GM11168 (cell line): Measurements from ENCODE around the gene NELFCD.
"Not testable (repeated sequence)": the region's sequence is repeated elsewhere in the genome, so short reads cannot be mapped to it uniquely, and the experiment has no call there.

Experiments used
- in situ Hi-C: fragments of 300-500 bp; cut with MboI; formaldehyde crosslinking; loops from one replicate; pipeline ENCODE4 v1.12.0; 2022; ENCODE audit warnings: low sequenced_read_pairs; ENCODE audit not compliant: unreplicated experiment

The NELFCD gene

GRCh38 chr20:58970146-58970545 lies 10.9 kb upstream of the NELFCD start:
- in situ Hi-C loops, result no loop called here

- in situ Hi-C loops, result no loop called here
Observed at GRCh38 chr20:58971429-58971828, 9.6 kb upstream of the NELFCD start.

- in situ Hi-C loops, result no loop called here
Observed at GRCh38 chr20:58973179-58973578, 7.9 kb upstream of the NELFCD start.

- in situ Hi-C loops, result no loop called here
Observed at GRCh38 chr20:58973866-58974265, 7.2 kb upstream of the NELFCD start.

- in situ Hi-C loops, result no loop called here
Observed at GRCh38 chr20:58975353-58975752, 5.7 kb upstream of the NELFCD start.

GRCh38 chr20:58976061-58976730 lies 4.9 kb upstream of the NELFCD start:
- in situ Hi-C loops, result no loop called here

GRCh38 chr20:58978351-58979190 lies 2.5 kb upstream of the NELFCD start:
- in situ Hi-C loops, result no loop called here

GRCh38 chr20:58981628-58982364 lies 740 bp downstream of the NELFCD start:
- in situ Hi-C loops, result no loop called here

GRCh38 chr20:58982406-58983114 lies 1.5 kb downstream of the NELFCD start:
- in situ Hi-C loops, result no loop called here

- in situ Hi-C loops, result not testable (repeated sequence)
Observed at GRCh38 chr20:58983115-58983468, 2.0 kb downstream of the NELFCD start.

GRCh38 chr20:58984691-58985090 lies 3.6 kb downstream of the NELFCD start:
- in situ Hi-C loops, result no loop called here

- in situ Hi-C loops, result no loop called here
Observed at GRCh38 chr20:58985656-58986055, 4.6 kb downstream of the NELFCD start.

- in situ Hi-C loops, result no loop called here
Observed at GRCh38 chr20:58986286-58986967, 5.4 kb downstream of the NELFCD start.

- in situ Hi-C loops, result no loop called here
Observed at GRCh38 chr20:58986968-58987517, 6.0 kb downstream of the NELFCD start.

- in situ Hi-C loops, result no loop called here
Observed at GRCh38 chr20:58987790-58988564, 6.9 kb downstream of the NELFCD start.

- in situ Hi-C loops, result no loop called here
Observed at GRCh38 chr20:58988565-58988882, 7.5 kb downstream of the NELFCD start.

GRCh38 chr20:58989196-58989595 lies 8.1 kb downstream of the NELFCD start:
- in situ Hi-C loops, result no loop called here

- in situ Hi-C loops, result no loop called here
Observed at GRCh38 chr20:58990651-58991445, 9.8 kb downstream of the NELFCD start.
